ENCODE results near the gene CASR.
A peak's percentile ranks its signal among the peaks of the same experiment; 100 is the strongest.
"Not testable (repeated sequence)": the region's sequence is repeated elsewhere in the genome, so short reads cannot be mapped to it uniquely, and the experiment has no call there.

CASR gene

GRCh38 chr3:122183521-122183892 lies at the start of gene CASR:
Gene CASR (plus strand): TSS chr3:122183668. CDS start chr3:122254190, 70,522 bp downstream.
- peaks cover 15 to 21% (median 17%) of the 10 kb centered on the region in 5 donors for H3K27me3 ChIP-seq (ENCODE audit: control insufficient read depth in 5 of 5, insufficient read depth in 4 of 5, low read length in 5 of 5)
- H3K27ac ChIP-seq (ENCODE audit: low read depth, low read length): no peak within 1 kb of the TSS
- peaks cover 0 to 10% (median 6%) of the 10 kb centered on the region in 5 donors for H3K4me1 ChIP-seq (ENCODE audit: control insufficient read depth in 5 of 5, insufficient read depth in 5 of 5, low read length in 5 of 5)
- H3K36me3 ChIP-seq (ENCODE audit: control insufficient read depth in 5 of 5, insufficient read depth in 5 of 5, low read length in 5 of 5): no peaks in the 10 kb centered on the region
- no peak within 1 kb of the TSS for H3K9ac ChIP-seq (ENCODE audit: low read length in 5 of 5)
- peak within 1 kb of the TSS in 2 of 5 donors; percentile 36 to 37 for H3K4me3 ChIP-seq (ENCODE audit: low read depth in 1 of 5, low read length in 5 of 5)
- no peaks in the 10 kb centered on the region for H3K9me3 ChIP-seq (ENCODE audit: control insufficient read depth in 5 of 5, low read length in 5 of 5)

GRCh38 chr3:122146466-122146865 lies 37.0 kb upstream of the CASR start:
- no peaks in the 10 kb centered on the region for H3K4me1 ChIP-seq (ENCODE audit: control insufficient read depth in 5 of 5, insufficient read depth in 5 of 5, low read length in 5 of 5)
- H3K27me3 ChIP-seq (ENCODE audit: control insufficient read depth in 5 of 5, insufficient read depth in 4 of 5, low read length in 5 of 5): no peaks in the 10 kb centered on the region
- H3K36me3 ChIP-seq (ENCODE audit: control insufficient read depth in 5 of 5, insufficient read depth in 5 of 5, low read length in 5 of 5): no peaks in the 10 kb centered on the region
- no peak overlapping the region for H3K4me3 ChIP-seq (ENCODE audit: low read depth in 1 of 5, low read length in 5 of 5)
- H3K9ac ChIP-seq (ENCODE audit: low read length in 5 of 5): no peak overlapping the region
- H3K27ac ChIP-seq (ENCODE audit: low read depth, low read length): no peak overlapping the region
- H3K9me3 ChIP-seq (ENCODE audit: control insufficient read depth in 5 of 5, low read length in 5 of 5): no peaks in the 10 kb centered on the region

- H3K4me3 ChIP-seq (ENCODE audit: low read depth in 1 of 5, low read length in 5 of 5): no peak overlapping the region
- H3K9me3 ChIP-seq (ENCODE audit: control insufficient read depth in 5 of 5, low read length in 5 of 5): peaks cover 0 to 8% (median 5%) of the 10 kb centered on the region in 5 donors
Measured at GRCh38 chr3:122148941-122149627, 34.4 kb upstream of the CASR start.

GRCh38 chr3:122151480-122151879 lies 32.0 kb upstream of the CASR start:
- H3K27me3 ChIP-seq (ENCODE audit: control insufficient read depth in 5 of 5, insufficient read depth in 4 of 5, low read length in 5 of 5): no peaks in the 10 kb centered on the region
- H3K27ac ChIP-seq (ENCODE audit: low read depth, low read length): no peak overlapping the region
- H3K36me3 ChIP-seq (ENCODE audit: control insufficient read depth in 5 of 5, insufficient read depth in 5 of 5, low read length in 5 of 5): no peaks in the 10 kb centered on the region
- H3K9me3 ChIP-seq (ENCODE audit: control insufficient read depth in 5 of 5, low read length in 5 of 5): peaks cover 0 to 27% (median 17%) of the 10 kb centered on the region in 5 donors
- no peaks in the 10 kb centered on the region for H3K4me1 ChIP-seq (ENCODE audit: control insufficient read depth in 5 of 5, insufficient read depth in 5 of 5, low read length in 5 of 5)
- no peak overlapping the region for H3K9ac ChIP-seq (ENCODE audit: low read length in 5 of 5)
- H3K4me3 ChIP-seq (ENCODE audit: low read depth in 1 of 5, low read length in 5 of 5): no peak overlapping the region

More at GRCh38 chr3:122148941-122149627, 34.4 kb upstream of the CASR start:
- Histone ChIP-seq H3K27me3 (ENCODE audit: control insufficient read depth in 5 of 5, insufficient read depth in 4 of 5, low read length in 5 of 5) (no peaks in the 10 kb centered on the region), H3K9ac (ENCODE audit: low read length in 5 of 5) (no peak overlapping the region), H3K4me1 (ENCODE audit: control insufficient read depth in 5 of 5, insufficient read depth in 5 of 5, low read length in 5 of 5) (no peaks in the 10 kb centered on the region), H3K36me3 (ENCODE audit: control insufficient read depth in 5 of 5, insufficient read depth in 5 of 5, low read length in 5 of 5) (no peaks in the 10 kb centered on the region), H3K27ac (ENCODE audit: low read depth, low read length) (no peak overlapping the region)

GRCh38 chr3:122164983-122165382 lies 18.5 kb upstream of the CASR start:
- H3K27ac ChIP-seq (ENCODE audit: low read depth, low read length); H3K36me3 ChIP-seq (ENCODE audit: control insufficient read depth in 5 of 5, insufficient read depth in 5 of 5, low read length in 5 of 5); H3K9me3 ChIP-seq (ENCODE audit: control insufficient read depth in 5 of 5, low read length in 5 of 5); H3K4me1 ChIP-seq (ENCODE audit: control insufficient read depth in 5 of 5, insufficient read depth in 5 of 5, low read length in 5 of 5); H3K4me3 ChIP-seq (ENCODE audit: low read depth in 1 of 5, low read length in 5 of 5); H3K27me3 ChIP-seq (ENCODE audit: control insufficient read depth in 5 of 5, insufficient read depth in 4 of 5, low read length in 5 of 5); H3K9ac ChIP-seq (ENCODE audit: low read length in 5 of 5): not testable (repeated sequence)

GRCh38 chr3:122167630-122168029 lies 15.8 kb upstream of the CASR start:
- Histone ChIP-seq H3K9ac (ENCODE audit: low read length in 5 of 5) (no peak overlapping the region), H3K27ac (ENCODE audit: low read depth, low read length) (no peak overlapping the region)

GRCh38 chr3:122168044-122168443 lies 15.4 kb upstream of the CASR start:
- Histone ChIP-seq H3K36me3 (ENCODE audit: control insufficient read depth in 5 of 5, insufficient read depth in 5 of 5, low read length in 5 of 5) (no peaks in the 10 kb centered on the region), H3K27me3 (ENCODE audit: control insufficient read depth in 5 of 5, insufficient read depth in 4 of 5, low read length in 5 of 5) (no peaks in the 10 kb centered on the region), H3K4me1 (ENCODE audit: control insufficient read depth in 5 of 5, insufficient read depth in 5 of 5, low read length in 5 of 5) (no peaks in the 10 kb centered on the region), H3K27ac (ENCODE audit: low read depth, low read length) (no peak overlapping the region), H3K9ac (ENCODE audit: low read length in 5 of 5) (no peak overlapping the region), H3K9me3 (ENCODE audit: control insufficient read depth in 5 of 5, low read length in 5 of 5) (no peaks in the 10 kb centered on the region), H3K4me3 (ENCODE audit: low read depth in 1 of 5, low read length in 5 of 5) (no peak overlapping the region)

More at GRCh38 chr3:122167630-122168029, 15.8 kb upstream of the CASR start:
- no peaks in the 10 kb centered on the region for H3K4me1 ChIP-seq (ENCODE audit: control insufficient read depth in 5 of 5, insufficient read depth in 5 of 5, low read length in 5 of 5)
- H3K27me3 ChIP-seq (ENCODE audit: control insufficient read depth in 5 of 5, insufficient read depth in 4 of 5, low read length in 5 of 5): no peaks in the 10 kb centered on the region
- no peaks in the 10 kb centered on the region for H3K9me3 ChIP-seq (ENCODE audit: control insufficient read depth in 5 of 5, low read length in 5 of 5)
- no peaks in the 10 kb centered on the region for H3K36me3 ChIP-seq (ENCODE audit: control insufficient read depth in 5 of 5, insufficient read depth in 5 of 5, low read length in 5 of 5)
- H3K4me3 ChIP-seq (ENCODE audit: low read depth in 1 of 5, low read length in 5 of 5): no peak overlapping the region

- Histone ChIP-seq H3K27ac (ENCODE audit: low read depth, low read length) (no peak overlapping the region), H3K4me1 (ENCODE audit: control insufficient read depth in 5 of 5, insufficient read depth in 5 of 5, low read length in 5 of 5) (no peaks in the 10 kb centered on the region), H3K9ac (ENCODE audit: low read length in 5 of 5) (no peak overlapping the region), H3K27me3 (ENCODE audit: control insufficient read depth in 5 of 5, insufficient read depth in 4 of 5, low read length in 5 of 5) (no peaks in the 10 kb centered on the region), H3K36me3 (ENCODE audit: control insufficient read depth in 5 of 5, insufficient read depth in 5 of 5, low read length in 5 of 5) (no peaks in the 10 kb centered on the region), H3K4me3 (ENCODE audit: low read depth in 1 of 5, low read length in 5 of 5) (no peak overlapping the region), H3K9me3 (ENCODE audit: control insufficient read depth in 5 of 5, low read length in 5 of 5) (no peaks in the 10 kb centered on the region)
Measured at GRCh38 chr3:122169911-122170310, 13.6 kb upstream of the CASR start.

- H3K27me3 ChIP-seq (ENCODE audit: control insufficient read depth in 5 of 5, insufficient read depth in 4 of 5, low read length in 5 of 5); H3K4me3 ChIP-seq (ENCODE audit: low read depth in 1 of 5, low read length in 5 of 5); H3K9me3 ChIP-seq (ENCODE audit: control insufficient read depth in 5 of 5, low read length in 5 of 5); H3K36me3 ChIP-seq (ENCODE audit: control insufficient read depth in 5 of 5, insufficient read depth in 5 of 5, low read length in 5 of 5); H3K9ac ChIP-seq (ENCODE audit: low read length in 5 of 5); H3K27ac ChIP-seq (ENCODE audit: low read depth, low read length); H3K4me1 ChIP-seq (ENCODE audit: control insufficient read depth in 5 of 5, insufficient read depth in 5 of 5, low read length in 5 of 5): not testable (repeated sequence)
Measured at GRCh38 chr3:122171361-122171760, 12.1 kb upstream of the CASR start.

- Histone ChIP-seq H3K9me3 (ENCODE audit: control insufficient read depth in 5 of 5, low read length in 5 of 5) (no peaks in the 10 kb centered on the region), H3K4me3 (ENCODE audit: low read depth in 1 of 5, low read length in 5 of 5) (no peak overlapping the region), H3K36me3 (ENCODE audit: control insufficient read depth in 5 of 5, insufficient read depth in 5 of 5, low read length in 5 of 5) (no peaks in the 10 kb centered on the region), H3K9ac (ENCODE audit: low read length in 5 of 5) (no peak overlapping the region), H3K27ac (ENCODE audit: low read depth, low read length) (no peak overlapping the region), H3K4me1 (ENCODE audit: control insufficient read depth in 5 of 5, insufficient read depth in 5 of 5, low read length in 5 of 5) (peaks cover 0 to 3% (median under 1%) of the 10 kb centered on the region in 5 donors), H3K27me3 (ENCODE audit: control insufficient read depth in 5 of 5, insufficient read depth in 4 of 5, low read length in 5 of 5) (peaks cover 3 to 4% (median 4%) of the 10 kb centered on the region in 5 donors)
Measured at GRCh38 chr3:122178711-122179110, 4.8 kb upstream of the CASR start.
